PC-3 (cell line): ENCODE measurements around the gene CTBP2.

ENCODE experiments used
- CTCF ChIP-seq: fragments of 300-600 bp; sonication (generic); conservative IDR thresholded peaks from 2 replicates; pipeline ENCODE4 v1.5.1; 2017; ENCODE audit warnings: antibody characterized with exemption, low read depth, mild to moderate bottlenecking, low read length
- EZH2 ChIP-seq: fragments of 300-600 bp; sonication (generic); IDR thresholded peaks from one replicate; pipeline ENCODE4 v1.6.1; 2017; ENCODE audit warnings: antibody characterized with exemption, mild to moderate bottlenecking, low read length; ENCODE audit not compliant: unreplicated experiment
- EZH2phosphoT487 ChIP-seq: fragments of 300-600 bp; sonication (generic); IDR thresholded peaks from 2 replicates; pipeline ENCODE4 v1.6.1; 2018; ENCODE audit warnings: mild to moderate bottlenecking, antibody characterized with exemption, low read length, borderline replicate concordance

- TF ChIP-seq CTCF (no peak), EZH2phosphoT487 (no peak), EZH2 (no peak)
Observed at GRCh38 chr10:125023862-125024496, 136.4 kb downstream of the CTBP2 start.
